T-cell (primary cell): Measurements from ENCODE around the gene PRM3. TPM values are rescaled to one million over a fixed set of nuclear protein-coding genes. Genes with fewer than 3 reads are reported as not detected.

Experiments used
- ATAC-seq, 4 experiments: fragments of 200-7000 bp in 3 of 4; fragments of 150-1000 bp in 1 of 4; cut with Tn5 transposase; replicated peaks in 1 of 4; 1 replicate in 3 of 4; 2 replicates in 1 of 4; pipeline ENCODE4 v1.10.0; 2021; ENCODE audit warnings: moderate library complexity in 3 of 4, mild to moderate bottlenecking in 2 of 4, moderate number of reproducible peaks in 1 of 4
- CTCF ChIA-PET, 2 donors: fragments of 300-600 bp; sonication (Branson Sonifier 250); formaldehyde crosslinking; loops; one replicate each; lab custom pipeline; 2022; ENCODE audit warnings: antibody characterized with exemption in 2 of 2; lab: Charles Lee
- POLR2A ChIA-PET, 2 donors: fragments of 300-600 bp; sonication (Branson Sonifier 250); formaldehyde crosslinking; loops; one replicate each; lab custom pipeline; 2022; ENCODE audit warnings: antibody characterized with exemption in 2 of 2; lab: Charles Lee
- DNase-seq, 35 experiments: peaks; one replicate each; pipeline versions ENCODE4 v3.0.0 to v3.0.0-alpha.2; 2013 to 2023
- H3K27ac ChIP-seq: one replicate; pipeline ENCODE4 v1.5.1; 2013; ENCODE audit warnings: low read length
- H3K27me3 ChIP-seq, 2 experiments: replicated peaks in 1 of 2; 1 replicate in 1 of 2; 2 replicates in 1 of 2; pipeline versions ENCODE4 v1.6.1 to v1.7.0; 2013; ENCODE audit warnings: low read length in 1 of 2, mixed read lengths in 1 of 2; ENCODE audit not compliant: control insufficient read depth in 2 of 2, insufficient read depth in 2 of 2; ENCODE audit errors: extremely low read depth in 1 of 2
- H3K36me3 ChIP-seq, 2 donors: 1 replicate in 1 of 2; 2 replicates in 1 of 2; pipeline versions ENCODE4 v1.6.1 to v1.7.0; 2013; ENCODE audit warnings: low read length in 1 of 2; ENCODE audit not compliant: control insufficient read depth in 2 of 2, insufficient read depth in 1 of 2; ENCODE audit errors: extremely low read depth in 1 of 2
- H3K4me1 ChIP-seq, 2 experiments: 1 replicate in 1 of 2; 2 replicates in 1 of 2; pipeline versions ENCODE4 v1.6.1 to v1.7.0; 2013; ENCODE audit warnings: low read length in 2 of 2, mixed read lengths in 1 of 2; ENCODE audit not compliant: insufficient read depth in 2 of 2, control insufficient read depth in 1 of 2; ENCODE audit errors: extremely low read depth in 1 of 2
- H3K4me3 ChIP-seq, 2 donors: 1 replicate in 1 of 2; 2 replicates in 1 of 2; pipeline versions ENCODE4 v1.5.1 to v1.7.0; 2013; ENCODE audit warnings: mild to moderate bottlenecking in 2 of 2, low read length in 1 of 2, moderate library complexity in 1 of 2; ENCODE audit not compliant: control insufficient read depth in 1 of 2; ENCODE audit errors: extremely low read depth in 1 of 2
- H3K9me3 ChIP-seq: 2 replicates; pipeline ENCODE4 v1.7.0; 2013
- H3K27ac Mint-ChIP-seq, 2 donors: one replicate each; pipeline ENCODE4 v1.8.0; 2020 to 2021; ENCODE audit warnings: mild to moderate bottlenecking in 2 of 2, mixed read lengths in 2 of 2
- H3K27me3 Mint-ChIP-seq, 2 donors: one replicate each; pipeline ENCODE4 v1.8.0; 2021 to 2022; ENCODE audit warnings: mixed read lengths in 2 of 2
- H3K36me3 Mint-ChIP-seq: one replicate; pipeline ENCODE4 v1.8.0; 2021; ENCODE audit warnings: mixed read lengths
- H3K4me1 Mint-ChIP-seq, 3 donors: one replicate each; pipeline ENCODE4 v1.8.0; 2020 to 2022; ENCODE audit warnings: mixed read lengths in 3 of 3, mild to moderate bottlenecking in 1 of 3
- H3K4me3 Mint-ChIP-seq, 3 donors: one replicate each; pipeline ENCODE4 v1.8.0; 2020 to 2022; ENCODE audit warnings: mild to moderate bottlenecking in 3 of 3, mixed read lengths in 3 of 3, moderate library complexity in 3 of 3
- H3K9me3 Mint-ChIP-seq, 3 donors: one replicate each; pipeline ENCODE4 v1.8.0; 2020 to 2022; ENCODE audit warnings: mixed read lengths in 3 of 3
- WGBS: methylation state at CpG from one replicate; pipeline ENCODE4 v1.1.5; 2013; ENCODE audit warnings: missing lambda C conversion rate; ENCODE audit not compliant: insufficient coverage; 5-methylcytosine and 5-hydroxymethylcytosine counted together
- total RNA-seq, 35 experiments: library from RNA in 6 of 35; stranded (reverse) in 6 of 35; fragments of 120-200 nt in 1 of 35; gene quantifications; one replicate each; pipeline versions ENCODE4 v1.2.1 to v1.2.4 and lab custom pipeline; 2013 to 2026

Gene PRM3
- total RNA-seq, 5 donors from 2014 or later (not counting 1 experiment from before 2014, with no cell fraction given) = not detected

DNA sequence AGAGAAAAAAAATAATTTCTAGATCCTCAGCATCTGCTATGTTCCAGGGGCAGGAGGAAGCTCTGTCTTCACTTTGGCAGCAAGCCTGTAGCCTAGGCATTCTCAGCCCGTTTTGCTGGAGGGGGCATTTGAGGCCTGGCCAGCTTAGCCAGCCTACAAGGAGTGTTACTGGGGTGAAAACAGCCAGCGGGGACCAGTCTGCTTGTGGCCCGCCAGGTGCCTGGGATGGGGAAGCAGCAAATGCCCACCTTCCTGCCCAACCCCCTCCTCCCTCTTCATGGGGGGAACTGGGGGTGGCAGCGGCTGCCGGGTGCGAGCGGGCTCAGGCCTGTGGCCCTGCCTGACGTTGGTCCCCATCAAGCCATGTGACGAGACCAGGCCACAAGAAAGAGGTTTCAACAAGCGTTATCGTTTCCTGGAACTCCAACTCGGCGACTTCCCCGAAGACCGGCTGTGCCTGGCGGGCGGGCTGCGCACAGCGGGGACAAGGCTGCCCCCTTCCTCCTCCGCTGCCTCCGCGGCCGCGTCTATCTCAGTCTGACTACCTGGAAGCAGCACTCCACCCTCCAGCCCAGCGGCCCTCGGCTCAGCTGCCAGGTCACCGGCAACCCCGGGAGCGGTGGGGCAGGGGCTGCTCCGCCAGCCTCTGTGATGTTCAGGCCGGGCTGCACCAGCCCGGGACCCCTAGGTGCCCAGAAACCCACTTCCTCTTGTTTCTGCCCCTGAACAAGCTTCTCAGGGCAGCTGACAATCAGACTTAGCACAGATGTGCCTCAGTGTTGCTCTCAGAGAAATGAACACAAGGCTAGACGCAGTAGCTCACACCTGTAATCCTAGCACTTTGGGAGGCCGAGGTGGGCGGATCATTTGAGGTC lies 40.3 kb downstream of the PRM3 start:
- under 1% methylated on average over 32 of the region's 35 CpGs for WGBS
- no peaks in the 10 kb centered on the region for H3K9me3 ChIP-seq
- H3K36me3 Mint-ChIP-seq = no peaks in the 10 kb centered on the region
- peaks cover 61 to 77% (median 71%) of the 10 kb centered on the region in 3 donors for H3K4me1 Mint-ChIP-seq
- POLR2A ChIA-PET = interaction anchor here (0.6 to 1.3 kb wide), 6 partner anchors 8 to 417 kb away, joined by 3 to 4 read pairs (median 3); partner anchors contain the start of gene SOCS1 (in 1 of the 2)
- DNase-seq (peak; percentile 53 to 92 (median 86)), ATAC-seq (peak; percentile 85 to 89 (median 86))
- H3K9me3 Mint-ChIP-seq = no peaks in the 10 kb centered on the region
- H3K36me3 ChIP-seq = no peaks in the 10 kb centered on the region
- peak overlapping the region; percentile 31 to 50 for H3K4me3 ChIP-seq
- no peaks in the 10 kb centered on the region for H3K27me3 ChIP-seq
- H3K27me3 Mint-ChIP-seq = no peaks in the 10 kb centered on the region
- peak overlapping the region; percentile 41 to 80 (median 57) for H3K4me3 Mint-ChIP-seq
- peaks cover 13 to 65% of the 10 kb centered on the region in 2 experiments for H3K4me1 ChIP-seq
- peak overlapping the region; percentile 97 for H3K27ac Mint-ChIP-seq
- CTCF ChIA-PET = interaction anchor here (0.5 to 1.1 kb wide), 4 partner anchors 19 to 130 kb away, joined by 3 to 4 read pairs (median 4); partner anchors contain the start of gene SOCS1 (in 1 of the 2)
- H3K27ac ChIP-seq = peak overlapping the region; percentile 85

DNA sequence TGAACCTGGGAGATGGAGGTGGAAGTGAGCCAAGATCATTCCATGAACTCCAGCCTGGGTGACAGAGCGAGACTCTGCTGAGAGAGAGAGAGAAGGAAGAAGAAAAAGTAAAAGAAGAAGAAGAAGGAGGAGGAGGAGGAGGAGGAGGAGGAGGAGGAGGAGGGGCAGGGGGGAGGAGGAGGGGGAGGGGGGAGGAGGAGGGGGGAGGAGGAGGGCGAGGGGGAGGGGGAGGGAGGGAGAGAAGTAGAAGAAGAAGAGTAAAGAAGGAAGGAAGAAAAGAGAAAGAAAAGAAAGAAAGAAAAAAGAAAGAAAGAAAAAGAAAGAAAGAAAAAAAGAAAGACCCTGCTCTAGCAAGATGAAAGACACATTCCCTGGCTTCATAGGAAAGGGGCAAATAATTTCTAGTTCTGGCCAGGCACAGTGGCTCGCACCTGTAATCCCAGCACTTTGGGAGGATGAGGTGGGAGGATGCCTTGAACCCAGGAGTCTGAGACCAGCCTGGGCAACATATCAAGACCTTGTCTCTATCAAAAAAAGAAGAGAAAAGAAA lies 41.1 kb downstream of the PRM3 start:
- CTCF ChIA-PET = interaction anchor here in 1 of 2 donors (0.5 to 0.7 kb wide), 2 partner anchors 20 to 23 kb away, joined by 3 to 4 read pairs; partner anchors contain the start of gene SOCS1
- H3K9me3 Mint-ChIP-seq = no peaks in the 10 kb centered on the region
- no CpG with 5 or more reads among the region's 3 CpGs for WGBS

DNA sequence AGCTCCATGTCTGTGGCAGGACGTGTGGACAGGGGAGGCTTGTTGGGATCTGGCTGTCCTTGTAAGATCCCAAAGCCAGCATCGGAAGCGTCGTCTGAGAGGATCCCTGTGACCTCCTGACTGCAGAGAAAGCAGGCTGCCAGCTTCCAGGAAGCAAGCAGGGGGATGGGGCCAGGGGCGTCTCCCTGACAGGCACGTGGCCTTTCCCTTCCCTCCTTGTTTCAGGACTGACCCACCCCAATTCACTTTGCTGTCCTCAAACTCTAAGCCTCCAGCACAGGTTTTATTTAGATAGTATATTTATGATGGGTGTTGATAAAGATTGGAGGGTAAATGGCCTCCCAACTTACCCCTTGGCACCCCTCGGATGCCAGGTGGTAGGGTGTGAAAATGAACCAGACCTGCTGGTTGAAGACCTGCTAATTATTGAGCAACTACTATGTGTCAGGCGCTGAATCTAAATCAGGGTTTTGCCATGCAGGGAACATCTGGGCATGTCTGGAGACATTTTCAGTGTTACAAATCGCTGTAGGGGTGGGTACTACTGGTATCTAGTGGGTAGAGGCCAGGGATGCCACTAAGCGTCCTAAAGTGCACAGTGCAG lies 42.0 kb downstream of the PRM3 start:
- no peaks in the 10 kb centered on the region for H3K27me3 ChIP-seq
- Mint-ChIP-seq H3K27ac (peak overlapping the region; percentile 84 to 85), H3K9me3 (no peaks in the 10 kb centered on the region), H3K4me3 (peak overlapping the region in 1 of 3 donors; percentile 80), H3K27me3 (no peaks in the 10 kb centered on the region), H3K36me3 (no peaks in the 10 kb centered on the region), H3K4me1 (peaks cover 62 to 71% (median 68%) of the 10 kb centered on the region in 3 donors)
- peak overlapping the region; percentile 31 for H3K27ac ChIP-seq
- no peaks in the 10 kb centered on the region for H3K9me3 ChIP-seq
- 96% methylated on average over 5 of the region's 10 CpGs for WGBS
- no peak for DNase-seq
- H3K36me3 ChIP-seq = no peaks in the 10 kb centered on the region
- H3K4me1 ChIP-seq = peaks cover 13 to 65% of the 10 kb centered on the region in 2 experiments
- POLR2A ChIA-PET = interaction anchor here in 1 of 2 donors (0.5 kb wide), 1 partner anchor 30 kb away, joined by 3 read pairs; no protein-coding TSS in a partner anchor
- H3K4me3 ChIP-seq = no peak overlapping the region
- no peak for ATAC-seq
- CTCF ChIA-PET = interaction anchor here in 1 of 2 donors (0.6 kb wide), 1 partner anchor 12 kb away, joined by 7 read pairs; no protein-coding TSS in a partner anchor

More for the DNA sequence above, 41.1 kb downstream of the PRM3 start:
- Histone ChIP-seq H3K4me1 (peaks cover 13 to 65% of the 10 kb centered on the region in 2 experiments), H3K36me3 (no peaks in the 10 kb centered on the region), H3K27ac (peak overlapping the region; percentile 85), H3K9me3 (no peaks in the 10 kb centered on the region), H3K27me3 (no peaks in the 10 kb centered on the region), H3K4me3 (peak overlapping the region in 1 of 2 donors; percentile 31)
- H3K4me1 Mint-ChIP-seq = peaks cover 61 to 77% (median 72%) of the 10 kb centered on the region in 3 donors
- H3K27me3 Mint-ChIP-seq = no peaks in the 10 kb centered on the region
- peak overlapping the region; percentile 97 for H3K27ac Mint-ChIP-seq
- no peak for DNase-seq
- POLR2A ChIA-PET = interaction anchor here (0.6 to 1.0 kb wide), 2 partner anchors 23 to 418 kb away, joined by 4 read pairs; partner anchors contain the start of gene SOCS1 (in 1 of the 2)
- H3K36me3 Mint-ChIP-seq = no peaks in the 10 kb centered on the region
- H3K4me3 Mint-ChIP-seq = peak overlapping the region; percentile 41 to 80 (median 57)
- no peak for ATAC-seq

DNA sequence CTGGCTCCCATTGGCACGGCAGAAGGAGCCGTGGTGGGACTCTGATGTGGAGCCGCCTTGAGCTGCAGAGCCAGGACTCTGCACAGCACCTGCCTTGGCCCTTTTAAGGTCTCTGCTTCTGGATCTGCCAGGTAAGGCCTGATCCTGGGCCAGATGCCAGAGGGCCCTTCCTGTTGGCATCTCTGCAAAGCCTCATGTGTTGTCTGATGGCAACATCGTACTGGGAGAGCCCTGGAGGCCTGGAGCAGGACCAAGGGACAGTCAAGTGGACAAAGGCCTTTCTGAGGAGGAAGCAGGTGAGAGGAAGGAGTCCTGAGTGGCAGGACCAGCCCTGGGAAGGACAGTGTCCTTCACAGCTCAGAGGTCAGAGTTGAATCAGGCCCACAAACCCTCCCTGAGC lies 43.5 kb downstream of the PRM3 start:
- Histone ChIP-seq H3K36me3 (no peaks in the 10 kb centered on the region), H3K27ac (no peak overlapping the region), H3K9me3 (no peaks in the 10 kb centered on the region), H3K4me3 (no peak overlapping the region), H3K4me1 (peaks cover 19 to 70% of the 10 kb centered on the region in 2 experiments), H3K27me3 (no peaks in the 10 kb centered on the region)
- ATAC-seq (no peak), DNase-seq (no peak)
- H3K27ac Mint-ChIP-seq = peak overlapping the region; percentile 62 to 83
- H3K9me3 Mint-ChIP-seq = no peaks in the 10 kb centered on the region
- H3K4me1 Mint-ChIP-seq = peaks cover 71 to 75% (median 73%) of the 10 kb centered on the region in 3 donors
- no peak overlapping the region for H3K4me3 Mint-ChIP-seq
- CTCF ChIA-PET = interaction anchor here in 1 of 2 donors (0.9 kb wide), 1 partner anchor 25 kb away, joined by 3 read pairs; no protein-coding TSS in a partner anchor
- no peaks in the 10 kb centered on the region for H3K27me3 Mint-ChIP-seq
- POLR2A ChIA-PET = no interaction called here
- WGBS = 100% methylated on average over 4 of the region's 4 CpGs
- no peaks in the 10 kb centered on the region for H3K36me3 Mint-ChIP-seq

DNA sequence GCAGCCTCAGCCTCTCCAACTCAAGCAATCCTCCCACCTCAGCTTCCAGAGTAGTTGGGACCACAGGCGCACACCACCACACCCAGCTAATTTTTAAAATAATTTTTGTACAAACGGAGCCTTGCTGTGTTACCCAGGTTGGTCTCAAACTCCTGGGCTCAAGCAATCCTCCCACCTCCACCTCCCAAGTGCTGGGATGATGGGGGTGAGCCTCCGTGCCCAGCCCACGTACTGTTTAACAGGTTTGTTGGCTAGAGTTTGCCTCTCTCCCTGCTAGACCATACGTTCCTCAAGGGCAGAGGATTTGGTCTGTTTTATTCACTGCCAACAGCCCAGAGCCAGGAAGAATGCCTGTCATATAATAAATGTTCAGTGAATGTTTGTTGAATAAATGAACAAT lies 44.0 kb downstream of the PRM3 start:
- Histone ChIP-seq H3K36me3 (no peaks in the 10 kb centered on the region), H3K9me3 (no peaks in the 10 kb centered on the region), H3K27me3 (no peaks in the 10 kb centered on the region), H3K4me1 (peaks cover 22 to 70% of the 10 kb centered on the region in 2 experiments), H3K27ac (no peak overlapping the region), H3K4me3 (no peak overlapping the region)
- WGBS = no CpG with 5 or more reads among the region's 5 CpGs
- H3K9me3 Mint-ChIP-seq = no peaks in the 10 kb centered on the region
- ChIA-PET CTCF (no interaction called here), POLR2A (interaction anchor here in 1 of 2 donors (0.6 kb wide), 1 partner anchor 27 kb away, joined by 6 read pairs; no protein-coding TSS in a partner anchor)
- DNase-seq = no peak
- H3K27ac Mint-ChIP-seq = peak overlapping the region; percentile 62 to 83
- H3K27me3 Mint-ChIP-seq = no peaks in the 10 kb centered on the region
- H3K4me3 Mint-ChIP-seq = no peak overlapping the region
- no peaks in the 10 kb centered on the region for H3K36me3 Mint-ChIP-seq
- ATAC-seq = no peak
- peaks cover 72 to 75% (median 75%) of the 10 kb centered on the region in 3 donors for H3K4me1 Mint-ChIP-seq
